WTC11 (cell line): ENCODE measurements around the gene LORICRIN. TPM values are rescaled to one million over a fixed set of nuclear protein-coding genes. Genes with fewer than 3 reads are reported as not detected.

ENCODE experiments used
- ATAC-seq: fragments of 200-7000 bp; cut with Tn5 transposase; 2 replicates; pipeline ENCODE4 v1.10.0; 2021; ENCODE audit warnings: mild to moderate bottlenecking, moderate library complexity
- CTCF ChIA-PET: fragments of 300-600 bp; sonication (Branson Sonifier 250); formaldehyde crosslinking; loops from one replicate; lab custom pipeline; 2021; ENCODE audit warnings: antibody characterized with exemption; lab: Charles Lee
- POLR2A ChIA-PET: fragments of 350-600 bp; sonication (Branson Sonifier 250); formaldehyde crosslinking; loops from one replicate; lab custom pipeline; 2021; ENCODE audit warnings: antibody characterized with exemption; lab: Charles Lee
- DNase-seq: peaks from one replicate; pipeline ENCODE4 v3.0.0; 2021; ENCODE audit warnings: low spot score
- H3K27ac Mint-ChIP-seq: 2 replicates; pipeline ENCODE4 v1.8.0; 2021; ENCODE audit warnings: mixed read lengths
- H3K27me3 Mint-ChIP-seq: 2 replicates; pipeline ENCODE4 v1.8.0; 2021; ENCODE audit warnings: low read depth, mild to moderate bottlenecking, moderate library complexity, mixed read lengths
- H3K36me3 Mint-ChIP-seq: 2 replicates; pipeline ENCODE4 v1.8.0; 2021; ENCODE audit warnings: mixed read lengths
- H3K4me1 Mint-ChIP-seq: 2 replicates; pipeline ENCODE4 v1.8.0; 2022; ENCODE audit warnings: mixed read lengths
- H3K4me3 Mint-ChIP-seq: 2 replicates; pipeline ENCODE4 v1.8.0; 2021; ENCODE audit warnings: mild to moderate bottlenecking, moderate library complexity, mixed read lengths
- H3K9me3 Mint-ChIP-seq: 2 replicates; pipeline ENCODE4 v1.8.0; 2021; ENCODE audit warnings: mixed read lengths
- ESRRA ChIP-seq: sonication (generic); formaldehyde crosslinking; IDR thresholded peaks from 2 replicates; pipeline ENCODE4 v1.8.1; 2022; ENCODE audit warnings: mild to moderate bottlenecking, missing genetic modification reagents, borderline replicate concordance
- FOXP1 ChIP-seq: sonication (generic); formaldehyde crosslinking; IDR thresholded peaks from 2 replicates; pipeline ENCODE4 v1.8.0; 2022; ENCODE audit warnings: missing genetic modification reagents, mild to moderate bottlenecking, moderate library complexity, borderline replicate concordance
- JUN ChIP-seq: sonication (generic); formaldehyde crosslinking; IDR thresholded peaks from 2 replicates; pipeline ENCODE4 v1.8.0; 2023; ENCODE audit warnings: mild to moderate bottlenecking, missing genetic modification reagents
- NFE2L1 ChIP-seq: sonication (generic); formaldehyde crosslinking; IDR thresholded peaks from 2 replicates; pipeline ENCODE4 v1.8.1; 2023; ENCODE audit warnings: missing genetic modification reagents
- TEAD1 ChIP-seq: sonication (generic); formaldehyde crosslinking; IDR thresholded peaks from 2 replicates; pipeline ENCODE4 v1.8.0; 2022; ENCODE audit warnings: mild to moderate bottlenecking, missing genetic modification reagents
- ZNF138 ChIP-seq: sonication (generic); formaldehyde crosslinking; conservative IDR thresholded peaks from 2 replicates; pipeline ENCODE4 v1.8.1; 2022; ENCODE audit warnings: mild to moderate bottlenecking, moderate library complexity, missing genetic modification reagents
- ZNF317 ChIP-seq: sonication (generic); formaldehyde crosslinking; IDR thresholded peaks from 2 replicates; pipeline ENCODE4 v1.8.1; 2023; ENCODE audit warnings: low read depth, mild to moderate bottlenecking, moderate library complexity, missing genetic modification reagents, borderline replicate concordance
- ZNF396 ChIP-seq: fragments of 250-450 bp; sonication (Bioruptor Pico); IDR thresholded peaks from 2 replicates; pipeline ENCODE4 v1.8.0; 2021; ENCODE audit warnings: mild to moderate bottlenecking, moderate library complexity, borderline replicate concordance
- total RNA-seq: library from RNA; stranded (reverse); gene quantifications from 3 replicates; pipeline ENCODE4 v1.2.3, GENCODE V29; 2021
- TF ChIP-seq, protein P1 (sequence below): sonication (generic); formaldehyde crosslinking; IDR thresholded peaks from 2 replicates; pipeline ENCODE4 v1.8.0; 2022; ENCODE audit warnings: mild to moderate bottlenecking, missing genetic modification reagents
- TF ChIP-seq, protein P2 (sequence below): sonication (generic); formaldehyde crosslinking; IDR thresholded peaks from 2 replicates; pipeline ENCODE4 v1.8.1; 2022; ENCODE audit warnings: mild to moderate bottlenecking, missing genetic modification reagents, moderate library complexity, borderline replicate concordance
- TF ChIP-seq, protein P3 (sequence below): sonication (generic); formaldehyde crosslinking; IDR thresholded peaks from 2 replicates; pipeline ENCODE4 v1.8.1; 2022; ENCODE audit warnings: low read depth, mild to moderate bottlenecking, moderate library complexity, missing genetic modification reagents, borderline replicate concordance
- TF ChIP-seq, protein P4 (sequence below): fragments of 250-450 bp; sonication (Bioruptor Pico); IDR thresholded peaks from 2 replicates; pipeline ENCODE4 v2.1.2; 2022; ENCODE audit warnings: mild to moderate bottlenecking, moderate library complexity
- TF ChIP-seq, protein P5 (sequence below): fragments of 250-450 bp; sonication (Bioruptor Pico); IDR thresholded peaks from 2 replicates; pipeline ENCODE4 v1.8.0; 2021; ENCODE audit warnings: mild to moderate bottlenecking
- TF ChIP-seq, protein P6 (sequence below): sonication (generic); formaldehyde crosslinking; IDR thresholded peaks from 2 replicates; pipeline ENCODE4 v1.8.1; 2022; ENCODE audit warnings: missing genetic modification reagents, borderline replicate concordance
- TF ChIP-seq, protein P7 (sequence below): sonication (generic); formaldehyde crosslinking; conservative IDR thresholded peaks from 2 replicates; pipeline ENCODE4 v1.8.1; 2023; ENCODE audit warnings: mild to moderate bottlenecking, low read depth, missing genetic modification reagents, moderate library complexity

The LORICRIN gene
- total RNA-seq, 1 experiment from 2014 or later, result not detected

DNA sequence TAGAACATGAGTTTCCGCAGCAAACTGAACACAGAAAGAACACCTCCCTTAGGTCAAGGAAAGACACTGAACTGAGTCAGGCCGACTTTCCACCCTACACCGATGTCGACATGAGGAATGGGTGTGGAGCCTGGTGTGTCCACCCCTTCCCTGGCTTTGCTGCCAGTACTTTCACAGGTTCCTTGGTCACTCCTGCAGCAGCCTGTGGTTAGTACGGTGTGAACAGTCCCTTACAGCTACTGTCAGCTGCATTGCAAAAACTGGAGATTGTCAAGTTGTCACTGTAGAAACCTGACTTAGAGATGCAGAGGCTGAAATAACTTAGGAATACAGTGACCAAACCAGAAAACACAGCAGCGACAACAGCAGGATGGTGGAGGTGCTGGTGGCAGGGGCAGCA, 46.2 kb downstream of the LORICRIN start (continued):
- TF ChIP-seq, protein P1, sequence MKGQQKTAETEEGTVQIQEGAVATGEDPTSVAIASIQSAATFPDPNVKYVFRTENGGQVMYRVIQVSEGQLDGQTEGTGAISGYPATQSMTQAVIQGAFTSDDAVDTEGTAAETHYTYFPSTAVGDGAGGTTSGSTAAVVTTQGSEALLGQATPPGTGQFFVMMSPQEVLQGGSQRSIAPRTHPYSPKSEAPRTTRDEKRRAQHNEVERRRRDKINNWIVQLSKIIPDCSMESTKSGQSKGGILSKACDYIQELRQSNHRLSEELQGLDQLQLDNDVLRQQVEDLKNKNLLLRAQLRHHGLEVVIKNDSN (CRISPR knock-in tag), result no peak
- no peak for TF ChIP-seq JUN (CRISPR knock-in tag)
- TF ChIP-seq ESRRA (CRISPR knock-in tag), result no peak
- TF ChIP-seq, protein P2, sequence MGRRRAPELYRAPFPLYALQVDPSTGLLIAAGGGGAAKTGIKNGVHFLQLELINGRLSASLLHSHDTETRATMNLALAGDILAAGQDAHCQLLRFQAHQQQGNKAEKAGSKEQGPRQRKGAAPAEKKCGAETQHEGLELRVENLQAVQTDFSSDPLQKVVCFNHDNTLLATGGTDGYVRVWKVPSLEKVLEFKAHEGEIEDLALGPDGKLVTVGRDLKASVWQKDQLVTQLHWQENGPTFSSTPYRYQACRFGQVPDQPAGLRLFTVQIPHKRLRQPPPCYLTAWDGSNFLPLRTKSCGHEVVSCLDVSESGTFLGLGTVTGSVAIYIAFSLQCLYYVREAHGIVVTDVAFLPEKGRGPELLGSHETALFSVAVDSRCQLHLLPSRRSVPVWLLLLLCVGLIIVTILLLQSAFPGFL (CRISPR knock-in tag), result no peak
- TF ChIP-seq, protein P3, sequence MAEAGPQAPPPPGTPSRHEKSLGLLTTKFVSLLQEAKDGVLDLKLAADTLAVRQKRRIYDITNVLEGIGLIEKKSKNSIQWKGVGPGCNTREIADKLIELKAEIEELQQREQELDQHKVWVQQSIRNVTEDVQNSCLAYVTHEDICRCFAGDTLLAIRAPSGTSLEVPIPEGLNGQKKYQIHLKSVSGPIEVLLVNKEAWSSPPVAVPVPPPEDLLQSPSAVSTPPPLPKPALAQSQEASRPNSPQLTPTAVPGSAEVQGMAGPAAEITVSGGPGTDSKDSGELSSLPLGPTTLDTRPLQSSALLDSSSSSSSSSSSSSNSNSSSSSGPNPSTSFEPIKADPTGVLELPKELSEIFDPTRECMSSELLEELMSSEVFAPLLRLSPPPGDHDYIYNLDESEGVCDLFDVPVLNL (CRISPR knock-in tag), result no peak
- TF ChIP-seq, all 79 proteins: peak for 0

DNA sequence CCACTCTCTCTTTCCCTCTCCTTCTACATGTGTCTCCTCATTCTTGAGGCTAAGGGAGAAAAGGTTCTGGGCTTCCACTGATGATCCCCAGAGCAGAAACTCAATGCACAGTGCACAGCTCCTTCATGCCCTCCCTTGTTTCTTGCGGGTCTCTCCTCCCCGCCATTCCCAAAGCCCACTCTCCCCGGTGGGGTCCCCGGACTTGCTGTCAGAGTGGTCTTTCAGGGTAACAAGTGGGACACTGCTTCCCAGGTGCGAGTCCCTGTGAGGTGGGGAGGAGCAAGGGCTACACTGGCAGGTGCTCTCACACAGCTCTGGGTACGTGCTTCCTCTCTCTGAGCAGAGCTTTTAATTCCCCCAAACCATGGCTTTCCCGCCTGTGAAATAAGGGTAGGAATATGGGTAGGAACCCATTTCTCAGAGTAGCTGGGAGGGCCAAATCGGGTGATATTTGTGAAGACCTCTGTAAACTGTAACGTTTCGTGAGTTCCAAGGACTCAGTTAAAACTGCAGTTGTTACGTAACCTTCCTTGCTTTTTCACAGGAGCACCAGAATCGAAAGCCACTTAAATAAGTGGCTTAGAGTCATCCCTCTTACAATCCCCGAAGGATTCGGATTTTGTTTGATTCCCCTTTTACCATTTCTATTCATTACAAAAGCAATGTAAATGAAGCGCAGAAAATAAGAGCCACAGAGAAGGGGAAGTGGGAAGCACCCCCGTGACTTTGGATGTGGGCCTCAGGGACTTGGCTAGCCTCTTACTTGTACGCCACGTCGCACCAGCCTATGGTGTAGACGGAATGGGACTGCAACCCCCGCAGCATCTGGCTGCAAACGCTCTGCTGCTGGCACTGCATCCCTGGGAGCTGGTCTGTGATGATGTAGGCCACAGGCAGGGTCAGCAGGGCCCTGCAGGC, 47.1 kb downstream of the LORICRIN start:
- CTCF ChIA-PET, result interaction anchor here (1.2 to 2.1 kb wide), 3 partner anchors 14 to 47 kb away, joined by 3 to 6 read pairs (median 3); no protein-coding TSS in a partner anchor
- H3K27ac Mint-ChIP-seq, result no peak overlapping the region
- no peak for DNase-seq
- no peaks in the 10 kb centered on the region for H3K9me3 Mint-ChIP-seq
- no peak for TF ChIP-seq FOXP1 (CRISPR knock-in tag)
- TF ChIP-seq NFE2L1 (CRISPR knock-in tag), result no peak
- TF ChIP-seq, all 79 proteins: peak for 0
- Mint-ChIP-seq H3K27me3 (no peaks in the 10 kb centered on the region), H3K4me1 (peaks cover 18% of the 10 kb centered on the region), H3K36me3 (no peaks in the 10 kb centered on the region), H3K4me3 (no peak overlapping the region)
- POLR2A ChIA-PET, result no interaction called here
- peak; percentile 44; the same call in 1 of the 2 replicates for ATAC-seq

DNA sequence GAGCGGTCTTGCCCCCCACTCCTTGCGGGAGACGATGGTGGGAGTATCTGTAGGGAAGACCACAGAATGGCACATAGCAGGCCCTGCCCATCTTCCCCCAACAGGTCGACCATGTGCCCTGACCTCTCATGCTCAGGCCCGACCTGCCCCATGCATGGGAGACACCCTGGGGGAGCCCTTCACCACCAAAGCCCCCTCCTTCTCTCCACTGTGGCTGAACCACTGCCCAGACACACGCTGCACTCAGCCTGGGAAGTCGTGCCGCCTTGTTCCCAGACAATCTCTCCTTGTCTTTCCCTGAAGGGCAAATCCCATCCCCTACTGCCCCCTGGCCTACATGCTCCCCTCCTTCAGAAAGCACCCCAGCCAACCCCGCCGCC, 47.7 kb downstream of the LORICRIN start:
- Mint-ChIP-seq H3K36me3 (no peaks in the 10 kb centered on the region), H3K9me3 (no peaks in the 10 kb centered on the region), H3K4me3 (no peak overlapping the region), H3K4me1 (peaks cover 18% of the 10 kb centered on the region), H3K27me3 (no peaks in the 10 kb centered on the region), H3K27ac (no peak overlapping the region)
- ATAC-seq (no peak), DNase-seq (no peak)
- ChIA-PET CTCF (interaction anchor here (1.3 kb wide), 1 partner anchor 46 kb away, joined by 3 read pairs; no protein-coding TSS in a partner anchor), POLR2A (no interaction called here)
- TF ChIP-seq, protein P4, sequence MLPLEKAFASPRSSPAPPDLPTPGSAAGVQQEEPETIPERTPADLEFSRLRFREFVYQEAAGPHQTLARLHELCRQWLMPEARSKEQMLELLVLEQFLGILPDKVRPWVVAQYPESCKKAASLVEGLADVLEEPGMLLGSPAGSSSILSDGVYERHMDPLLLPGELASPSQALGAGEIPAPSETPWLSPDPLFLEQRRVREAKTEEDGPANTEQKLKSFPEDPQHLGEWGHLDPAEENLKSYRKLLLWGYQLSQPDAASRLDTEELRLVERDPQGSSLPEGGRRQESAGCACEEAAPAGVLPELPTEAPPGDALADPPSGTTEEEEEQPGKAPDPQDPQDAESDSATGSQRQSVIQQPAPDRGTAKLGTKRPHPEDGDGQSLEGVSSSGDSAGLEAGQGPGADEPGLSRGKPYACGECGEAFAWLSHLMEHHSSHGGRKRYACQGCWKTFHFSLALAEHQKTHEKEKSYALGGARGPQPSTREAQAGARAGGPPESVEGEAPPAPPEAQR (CRISPR knock-in tag), result no peak
- TF ChIP-seq ZNF138 (CRISPR knock-in tag), result no peak

DNA sequence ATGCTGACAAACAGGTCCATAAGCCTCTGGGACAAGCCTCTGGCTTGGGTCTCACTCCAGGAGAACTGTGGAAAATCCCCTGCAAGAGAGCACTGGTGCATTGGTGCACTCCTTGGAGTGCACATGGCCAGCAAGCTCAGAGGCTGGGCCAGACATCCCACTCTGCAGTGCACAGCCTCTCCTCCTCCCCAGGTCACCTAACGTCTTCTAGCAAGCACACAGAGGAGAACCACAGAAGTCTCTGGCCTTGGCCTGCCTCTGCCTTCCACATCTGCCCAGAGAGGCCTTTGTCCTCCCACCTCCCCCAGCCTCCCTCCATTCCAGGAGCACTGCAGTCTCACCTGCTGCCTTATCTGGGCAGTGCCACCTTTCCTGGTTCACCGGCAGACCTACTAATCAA, 49.1 kb downstream of the LORICRIN start:
- peaks cover 5% of the 10 kb centered on the region for H3K9me3 Mint-ChIP-seq
- no peak for ATAC-seq
- TF ChIP-seq, protein P5, sequence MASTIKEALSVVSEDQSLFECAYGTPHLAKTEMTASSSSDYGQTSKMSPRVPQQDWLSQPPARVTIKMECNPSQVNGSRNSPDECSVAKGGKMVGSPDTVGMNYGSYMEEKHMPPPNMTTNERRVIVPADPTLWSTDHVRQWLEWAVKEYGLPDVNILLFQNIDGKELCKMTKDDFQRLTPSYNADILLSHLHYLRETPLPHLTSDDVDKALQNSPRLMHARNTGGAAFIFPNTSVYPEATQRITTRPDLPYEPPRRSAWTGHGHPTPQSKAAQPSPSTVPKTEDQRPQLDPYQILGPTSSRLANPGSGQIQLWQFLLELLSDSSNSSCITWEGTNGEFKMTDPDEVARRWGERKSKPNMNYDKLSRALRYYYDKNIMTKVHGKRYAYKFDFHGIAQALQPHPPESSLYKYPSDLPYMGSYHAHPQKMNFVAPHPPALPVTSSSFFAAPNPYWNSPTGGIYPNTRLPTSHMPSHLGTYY (CRISPR knock-in tag), result no peak
- TF ChIP-seq ZNF396 (CRISPR knock-in tag) (no peak), ZNF317 (CRISPR knock-in tag) (no peak), TEAD1 (CRISPR knock-in tag) (no peak)
- TF ChIP-seq, protein P6, sequence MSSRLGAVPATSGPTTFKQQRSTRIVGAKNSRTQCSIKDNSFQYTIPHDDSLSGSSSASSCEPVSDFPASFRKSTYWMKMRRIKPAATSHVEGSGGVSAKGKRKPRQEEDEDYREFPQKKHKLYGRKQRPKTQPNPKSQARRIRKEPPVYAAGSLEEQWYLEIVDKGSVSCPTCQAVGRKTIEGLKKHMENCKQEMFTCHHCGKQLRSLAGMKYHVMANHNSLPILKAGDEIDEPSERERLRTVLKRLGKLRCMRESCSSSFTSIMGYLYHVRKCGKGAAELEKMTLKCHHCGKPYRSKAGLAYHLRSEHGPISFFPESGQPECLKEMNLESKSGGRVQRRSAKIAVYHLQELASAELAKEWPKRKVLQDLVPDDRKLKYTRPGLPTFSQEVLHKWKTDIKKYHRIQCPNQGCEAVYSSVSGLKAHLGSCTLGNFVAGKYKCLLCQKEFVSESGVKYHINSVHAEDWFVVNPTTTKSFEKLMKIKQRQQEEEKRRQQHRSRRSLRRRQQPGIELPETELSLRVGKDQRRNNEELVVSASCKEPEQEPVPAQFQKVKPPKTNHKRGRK (CRISPR knock-in tag), result no peak
- TF ChIP-seq, protein P2 (CRISPR knock-in tag), result no peak
- TF ChIP-seq, protein P7, sequence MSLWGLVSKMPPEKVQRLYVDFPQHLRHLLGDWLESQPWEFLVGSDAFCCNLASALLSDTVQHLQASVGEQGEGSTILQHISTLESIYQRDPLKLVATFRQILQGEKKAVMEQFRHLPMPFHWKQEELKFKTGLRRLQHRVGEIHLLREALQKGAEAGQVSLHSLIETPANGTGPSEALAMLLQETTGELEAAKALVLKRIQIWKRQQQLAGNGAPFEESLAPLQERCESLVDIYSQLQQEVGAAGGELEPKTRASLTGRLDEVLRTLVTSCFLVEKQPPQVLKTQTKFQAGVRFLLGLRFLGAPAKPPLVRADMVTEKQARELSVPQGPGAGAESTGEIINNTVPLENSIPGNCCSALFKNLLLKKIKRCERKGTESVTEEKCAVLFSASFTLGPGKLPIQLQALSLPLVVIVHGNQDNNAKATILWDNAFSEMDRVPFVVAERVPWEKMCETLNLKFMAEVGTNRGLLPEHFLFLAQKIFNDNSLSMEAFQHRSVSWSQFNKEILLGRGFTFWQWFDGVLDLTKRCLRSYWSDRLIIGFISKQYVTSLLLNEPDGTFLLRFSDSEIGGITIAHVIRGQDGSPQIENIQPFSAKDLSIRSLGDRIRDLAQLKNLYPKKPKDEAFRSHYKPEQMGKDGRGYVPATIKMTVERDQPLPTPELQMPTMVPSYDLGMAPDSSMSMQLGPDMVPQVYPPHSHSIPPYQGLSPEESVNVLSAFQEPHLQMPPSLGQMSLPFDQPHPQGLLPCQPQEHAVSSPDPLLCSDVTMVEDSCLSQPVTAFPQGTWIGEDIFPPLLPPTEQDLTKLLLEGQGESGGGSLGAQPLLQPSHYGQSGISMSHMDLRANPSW (CRISPR knock-in tag), result no peak

More for the DNA sequence above, 49.1 kb downstream of the LORICRIN start:
- Mint-ChIP-seq H3K4me3 (no peak overlapping the region), H3K4me1 (peaks cover 18% of the 10 kb centered on the region), H3K36me3 (no peaks in the 10 kb centered on the region), H3K27ac (no peak overlapping the region), H3K27me3 (peaks cover 4% of the 10 kb centered on the region)
- ChIA-PET POLR2A (no interaction called here), CTCF (no interaction called here)
- no peak for DNase-seq
